ENCODE measurements around the gene TMEM167B. TPM values are rescaled to one million over a fixed set of nuclear protein-coding genes. Genes with fewer than 3 reads are reported as not detected.

Gene TMEM167B
- total RNA-seq, result 10 to 100 TPM; 13.5 to 28.2 (median 19.5) TPM

DNA sequence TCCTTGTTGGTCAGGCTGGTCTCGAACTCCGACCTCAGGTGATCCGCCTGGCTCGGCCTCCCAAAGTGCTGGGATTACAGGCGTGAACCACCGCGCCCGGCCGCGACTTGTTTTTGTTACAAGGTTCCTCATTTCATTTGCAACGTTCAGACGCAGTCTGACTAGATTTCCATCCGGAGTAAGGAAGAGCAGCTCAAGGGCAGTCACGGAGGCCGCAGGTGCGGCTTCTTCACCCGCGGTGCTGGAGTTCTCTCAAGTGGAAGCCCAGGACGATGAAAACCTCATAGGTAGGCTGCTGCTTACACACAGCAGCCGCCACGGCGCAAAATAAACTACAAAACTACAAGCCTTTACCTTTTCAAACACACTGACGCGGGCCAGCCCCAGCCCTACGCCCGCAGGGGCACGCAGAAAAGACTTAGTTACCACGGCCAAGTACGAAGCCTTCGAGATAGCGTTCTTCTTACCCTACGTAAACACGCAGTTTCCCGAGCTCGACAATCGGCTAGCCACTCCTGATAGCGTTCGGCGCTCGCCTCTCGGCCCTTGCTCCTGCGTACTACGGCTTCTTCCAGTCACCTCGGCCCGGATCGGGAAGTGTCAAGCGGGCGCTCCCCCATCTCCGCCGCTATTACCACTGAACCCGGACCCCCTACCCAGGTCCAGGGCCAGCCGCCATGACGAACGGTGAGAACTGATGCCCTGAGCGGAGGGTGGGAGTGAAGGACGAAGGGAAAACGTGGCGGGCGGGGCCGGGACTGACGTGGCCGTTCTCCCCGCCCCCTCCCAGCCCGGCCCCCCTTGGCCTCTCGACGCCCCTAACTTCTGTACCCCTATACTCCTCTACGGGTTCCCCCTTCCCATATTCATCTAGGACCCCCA lies at the start of gene TMEM167B:
Gene TMEM167B, plus strand, starts transcription at position 569 of the 882 bp plus-strand sequence. Its CDS starts 109 bp downstream, at position 678.
- TF ChIP-seq POLR2A (IDR thresholded peaks at IDR 0.05) (peak; percentile 35 to 73), EP300 (IDR thresholded peaks at IDR 0.05) (peak; percentile 70 to 96)
- TF ChIP-seq, protein P1, sequence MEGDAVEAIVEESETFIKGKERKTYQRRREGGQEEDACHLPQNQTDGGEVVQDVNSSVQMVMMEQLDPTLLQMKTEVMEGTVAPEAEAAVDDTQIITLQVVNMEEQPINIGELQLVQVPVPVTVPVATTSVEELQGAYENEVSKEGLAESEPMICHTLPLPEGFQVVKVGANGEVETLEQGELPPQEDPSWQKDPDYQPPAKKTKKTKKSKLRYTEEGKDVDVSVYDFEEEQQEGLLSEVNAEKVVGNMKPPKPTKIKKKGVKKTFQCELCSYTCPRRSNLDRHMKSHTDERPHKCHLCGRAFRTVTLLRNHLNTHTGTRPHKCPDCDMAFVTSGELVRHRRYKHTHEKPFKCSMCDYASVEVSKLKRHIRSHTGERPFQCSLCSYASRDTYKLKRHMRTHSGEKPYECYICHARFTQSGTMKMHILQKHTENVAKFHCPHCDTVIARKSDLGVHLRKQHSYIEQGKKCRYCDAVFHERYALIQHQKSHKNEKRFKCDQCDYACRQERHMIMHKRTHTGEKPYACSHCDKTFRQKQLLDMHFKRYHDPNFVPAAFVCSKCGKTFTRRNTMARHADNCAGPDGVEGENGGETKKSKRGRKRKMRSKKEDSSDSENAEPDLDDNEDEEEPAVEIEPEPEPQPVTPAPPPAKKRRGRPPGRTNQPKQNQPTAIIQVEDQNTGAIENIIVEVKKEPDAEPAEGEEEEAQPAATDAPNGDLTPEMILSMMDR (IDR thresholded peaks at IDR 0.05), result peak in 1 of 5 experiments; percentile 55
- Histone ChIP-seq H3K4me1 (peaks cover 0 to 49% (median 21%) of the 10 kb centered on the region in 4 donors), H3K36me3 (peaks cover 0 to 22% (median 9%) of the 10 kb centered on the region in 3 donors), H3K27ac (peak within 1 kb of the TSS; percentile 93 to 98 (median 98)), H3K27me3 (no peaks in the 10 kb centered on the region), H3K9me3 (no peaks in the 10 kb centered on the region), H3K4me3 (peak within 1 kb of the TSS; percentile 58 to 86 (median 74))
- peak; percentile 79 to 88 for DNase-seq (ENCODE audit: low spot score in 2 of 2)
- 7 to 9% methylated on average over 52 to 67 of the region's 67 CpGs for WGBS, 2 donors

- H3K27me3 ChIP-seq, result no peaks in the 10 kb centered on the region
- H3K9me3 ChIP-seq, result no peaks in the 10 kb centered on the region
- no peak for DNase-seq (ENCODE audit: low spot score in 2 of 2)
- peak overlapping the region; percentile 56 to 90 (median 85) for H3K27ac ChIP-seq
- TF ChIP-seq EP300 (IDR thresholded peaks at IDR 0.05), result no peak
- TF ChIP-seq, protein P1 (IDR thresholded peaks at IDR 0.05), result no peak
- TF ChIP-seq POLR2A (IDR thresholded peaks at IDR 0.05), result no peak
- H3K36me3 ChIP-seq, result no peaks in the 10 kb centered on the region
- H3K4me3 ChIP-seq, result peak overlapping the region; percentile 73 to 95 (median 88)
- H3K4me1 ChIP-seq, result peaks cover 0 to 23% (median 4%) of the 10 kb centered on the region in 4 donors
- 0 to 1% methylated on average over 41 to 44 of the region's 44 CpGs for WGBS, 2 donors
Measured at GRCh38 chr1:109040989-109041620, 49.5 kb upstream of the TMEM167B start.

- H3K9me3 ChIP-seq, result no peaks in the 10 kb centered on the region
- TF ChIP-seq EP300 (IDR thresholded peaks at IDR 0.05) (peak; percentile 36 to 99), POLR2A (IDR thresholded peaks at IDR 0.05) (peak; percentile 76 to 96)
- TF ChIP-seq, protein P1 (IDR thresholded peaks at IDR 0.05), result peak in 2 of 5 experiments; percentile 26 to 48
- H3K27me3 ChIP-seq, result no peaks in the 10 kb centered on the region
- H3K36me3 ChIP-seq, result no peaks in the 10 kb centered on the region
- peak within 1 kb of the TSS; percentile 67 to 90 (median 85) for H3K27ac ChIP-seq
- peak within 1 kb of the TSS; percentile 73 to 95 (median 88) for H3K4me3 ChIP-seq
- DNase-seq (ENCODE audit: low spot score in 2 of 2), result peak; percentile 89 to 92
- peaks cover 0 to 23% (median 4%) of the 10 kb centered on the region in 4 donors for H3K4me1 ChIP-seq
- 0 to 1% methylated on average over 10 to 32 of the region's 90 CpGs for WGBS, 2 donors
Measured at GRCh38 chr1:109041621-109042468, 48.7 kb upstream of the TMEM167B start, which contains the start of gene WDR47. WDR47 (minus strand) TSS chr1:109042102; CDS start chr1:109023512, 18,590 bp downstream.

DNA sequence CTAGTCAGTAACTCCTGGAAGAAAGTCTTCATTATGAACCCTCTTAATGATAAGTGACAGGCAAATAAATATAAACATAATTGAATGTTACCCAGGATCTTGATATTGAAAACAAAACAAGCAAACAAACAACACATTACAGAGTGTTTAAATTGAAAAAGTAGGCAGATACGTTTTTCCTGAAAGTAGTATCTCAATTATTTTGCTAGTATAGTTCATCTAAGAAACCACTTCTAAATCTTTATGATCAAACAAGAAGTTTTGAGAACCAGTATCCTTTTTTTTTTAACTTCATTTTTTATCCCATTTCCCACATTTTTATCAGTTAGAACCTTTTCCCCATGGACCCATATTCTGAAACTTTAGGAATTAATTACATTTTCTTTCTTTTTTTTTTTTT lies 45.0 kb upstream of the TMEM167B start:
- H3K36me3 ChIP-seq, result no peaks in the 10 kb centered on the region
- no peaks in the 10 kb centered on the region for H3K9me3 ChIP-seq
- TF ChIP-seq POLR2A (IDR thresholded peaks at IDR 0.05), result no peak
- TF ChIP-seq, protein P1 (IDR thresholded peaks at IDR 0.05), result no peak
- TF ChIP-seq EP300 (IDR thresholded peaks at IDR 0.05), result no peak
- DNase-seq (ENCODE audit: low spot score in 2 of 2), result no peak
- WGBS, 2 donors, result 63 to 73% methylated on average over 1 of the region's 1 CpG
- no peak overlapping the region for H3K27ac ChIP-seq
- no peaks in the 10 kb centered on the region for H3K27me3 ChIP-seq
- peaks cover 0 to 7% (median under 1%) of the 10 kb centered on the region in 4 donors for H3K4me1 ChIP-seq
- no peak overlapping the region for H3K4me3 ChIP-seq

Data from tibial nerve (tissue), 4 donors.